Measurements from ENCODE around the gene ZFPM1.

The ZFPM1 gene

GRCh38 chr16:88440111-88440510 is 13.0 kb upstream of the ZFPM1 start:
- TF ChIP-seq CTCF (IDR thresholded peaks at IDR 0.05; ENCODE audit: low read depth, low read length) = no peak
- no peak overlapping the region for H3K4me3 ChIP-seq (ENCODE audit: low read depth, low read length)

- no peak for TF ChIP-seq CTCF (IDR thresholded peaks at IDR 0.05; ENCODE audit: low read depth, low read length)
- H3K4me3 ChIP-seq (ENCODE audit: low read depth, low read length) = no peak overlapping the region
Observed at GRCh38 chr16:88440686-88441405, 12.2 kb upstream of the ZFPM1 start.

- H3K4me3 ChIP-seq (ENCODE audit: low read depth, low read length) = no peak overlapping the region
- no peak for TF ChIP-seq CTCF (IDR thresholded peaks at IDR 0.05; ENCODE audit: low read depth, low read length)
Observed at GRCh38 chr16:88441460-88441859, 11.6 kb upstream of the ZFPM1 start.

- no peak for TF ChIP-seq CTCF (IDR thresholded peaks at IDR 0.05; ENCODE audit: low read depth, low read length)
- H3K4me3 ChIP-seq (ENCODE audit: low read depth, low read length) = no peak overlapping the region
Observed at GRCh38 chr16:88442383-88442726, 10.7 kb upstream of the ZFPM1 start.

GRCh38 chr16:88442727-88443576 is 10.1 kb upstream of the ZFPM1 start:
- H3K4me3 ChIP-seq (ENCODE audit: low read depth, low read length) = no peak overlapping the region
- TF ChIP-seq CTCF (IDR thresholded peaks at IDR 0.05; ENCODE audit: low read depth, low read length) = peak; percentile 80

- no peak for TF ChIP-seq CTCF (IDR thresholded peaks at IDR 0.05; ENCODE audit: low read depth, low read length)
- H3K4me3 ChIP-seq (ENCODE audit: low read depth, low read length) = no peak overlapping the region
Observed at GRCh38 chr16:88444826-88445582, 8.1 kb upstream of the ZFPM1 start.
